SH-SY5Y (cell line): ENCODE measurements around the gene CLDN22.

ENCODE experiments used
- GATA2 ChIP-seq: IDR thresholded peaks from 2 replicates; pipeline ENCODE4 v1.6.1; 2011; ENCODE audit warnings: mild to moderate bottlenecking, low read depth, low read length
- GATA3 ChIP-seq: IDR thresholded peaks from 2 replicates; pipeline ENCODE4 v1.6.1; 2011; ENCODE audit warnings: low read depth, mild to moderate bottlenecking, low read length, moderate library complexity

GRCh38 chr4:183358215-183358755, 38.2 kb upstream of the CLDN22 start:
- TF ChIP-seq GATA2, result no peak
- TF ChIP-seq GATA3, result no peak
